Subcutaneous adipose tissue (tissue), 4 donors: ENCODE measurements around the gene HRAS. TPM values are rescaled to one million over a fixed set of nuclear protein-coding genes. Genes with fewer than 3 reads are reported as not detected.

Experiments
- CTCF ChIP-seq: fragments of 450-650 bp; IDR thresholded peaks from one replicate; pipeline ENCODE4 v1.5.1; 2016; ENCODE audit warnings: low read depth, mild to moderate bottlenecking, control low read depth, antibody characterized with exemption, moderate library complexity
- total RNA-seq, 4 donors: library from RNA; depleted of rRNA; stranded (reverse); fragments of >200 nt; gene quantifications; one replicate each; pipeline ENCODE4 v1.1.0, GENCODE V29; 2016

Gene HRAS
- total RNA-seq, 4 donors from 2014 or later: 33.7 to 53.3 (median 39.9) TPM

GRCh38 chr11:512761-513595 is 22.4 kb downstream of the HRAS start:
- no peak for TF ChIP-seq CTCF

- no peak for TF ChIP-seq CTCF
These were observed 26.4 kb downstream of the HRAS start for GRCh38 chr11:508956-509355.

- TF ChIP-seq CTCF: no peak
These were observed 27.5 kb downstream of the HRAS start for GRCh38 chr11:507727-508515.

GRCh38 chr11:506995-507726 is 28.2 kb downstream of the HRAS start, which contains the start of gene RNH1:
TSS of gene RNH1 (minus strand) at chr11:507242. CDS start at chr11:502162, 5,080 bp downstream.
- TF ChIP-seq CTCF: no peak

- TF ChIP-seq CTCF: no peak
These were observed 29.0 kb downstream of the HRAS start for GRCh38 chr11:506238-506994.

GRCh38 chr11:504994-505344 is 30.4 kb downstream of the HRAS start:
- TF ChIP-seq CTCF: no peak
